Measurements from ENCODE around the gene MAPK10. TPM values are rescaled to one million over a fixed set of nuclear protein-coding genes. Genes with fewer than 3 reads are reported as not detected.

MAPK10 gene
- total and polyA plus RNA-seq, 2 of the 8 experiments (the other 6 are each of a cell fraction or from before 2014, with no cell fraction given): 2.5 to 3.1 TPM

DNA sequence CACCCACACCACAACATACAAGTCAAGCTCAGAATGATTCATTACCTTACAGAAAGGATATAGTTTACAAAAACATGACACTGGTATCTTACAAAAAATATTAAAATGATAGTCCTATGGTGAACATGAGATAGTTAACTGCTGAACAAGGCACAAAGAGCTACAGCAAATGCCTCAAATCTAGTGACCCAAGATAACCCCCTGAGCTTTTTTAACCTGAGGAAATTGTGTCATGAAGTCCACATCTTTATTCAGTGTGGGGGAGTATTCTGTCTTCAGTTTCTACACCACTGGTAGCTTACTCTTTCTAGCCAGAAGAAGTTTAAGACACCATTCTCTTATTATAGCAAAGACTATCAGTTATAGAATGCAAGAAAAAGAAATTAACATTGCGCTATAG lies 218.7 kb downstream of the MAPK10 start:
- no peak overlapping the region for H3K27ac ChIP-seq (ENCODE audit: low read depth, low read length)
- FAIRE-seq: no peak
- 100% methylated on average over 1 of the region's 1 CpG; no CpG with 5 or more reads in 1 of the 2 experiments for WGBS, 2 experiments (ENCODE audit: extremely low coverage in 1 of 2, insufficient coverage in 1 of 2, insufficient read length in 1 of 2, insufficient replicate concordance in 2 of 2, low coverage in 1 of 2, low lambda C conversion rate in 2 of 2, missing lambda C conversion rate in 1 of 2)
- no peak overlapping the region for H2BK120ac ChIP-seq (replicated peaks; ENCODE audit: low read depth, low read length)
- ChIA-PET POLR2A (ENCODE audit: partially characterized antibody) (no interaction called here), CTCF (ENCODE audit: partially characterized antibody) (no interaction called here)
- H3K4me3 ChIP-seq (ENCODE audit: extremely low read depth in 1 of 4, insufficient read depth in 2 of 4, low read depth in 3 of 4, low read length in 4 of 4): no peak overlapping the region
- H2BK5ac ChIP-seq (ENCODE audit: low read depth, low read length): no peak overlapping the region
- no peaks in the 10 kb centered on the region for H3K79me2 ChIP-seq (ENCODE audit: control insufficient read depth in 1 of 2, insufficient read depth in 2 of 2, low read length in 2 of 2)
- no peak overlapping the region for H2BK15ac ChIP-seq (ENCODE audit: low read length)
- no peak overlapping the region for H3K23ac ChIP-seq (ENCODE audit: insufficient read length)
- no peak overlapping the region for H2BK20ac ChIP-seq (ENCODE audit: low read length)
- no peaks in the 10 kb centered on the region for H3K36me3 ChIP-seq (ENCODE audit: control insufficient read depth in 2 of 4, insufficient read depth in 4 of 4, low read length in 3 of 4)
- no peaks in the 10 kb centered on the region for H3K4me1 ChIP-seq (replicated peaks in 1 of 4; ENCODE audit: control insufficient read depth in 3 of 4, insufficient read depth in 4 of 4, low read length in 3 of 4)
- H2BK12ac ChIP-seq (ENCODE audit: low read depth, low read length): no peak overlapping the region
- H3K9me3 ChIP-seq (ENCODE audit: insufficient read depth in 2 of 2, low read depth in 1 of 2, low read length in 1 of 2): no peaks in the 10 kb centered on the region
- no peak overlapping the region for H3K14ac ChIP-seq (ENCODE audit: insufficient read length)
- H4K8ac ChIP-seq (ENCODE audit: extremely low read depth, insufficient read depth, low read length): no peak overlapping the region
- H4K91ac ChIP-seq (replicated peaks; ENCODE audit: insufficient read length, low read length): no peak overlapping the region
- H4K5ac ChIP-seq (ENCODE audit: insufficient read length, low read depth, low read length): no peak overlapping the region
- H3K79me1 ChIP-seq (ENCODE audit: low read depth, low read length): no peaks in the 10 kb centered on the region
- H3K9ac ChIP-seq (replicated peaks in 1 of 4; ENCODE audit: extremely low read depth in 1 of 4, low read depth in 3 of 4, low read length in 3 of 4): no peak overlapping the region
- no peak overlapping the region for H3K18ac ChIP-seq (ENCODE audit: extremely low read depth, low read length)
- no peaks in the 10 kb centered on the region for H4K20me1 ChIP-seq (replicated peaks in 1 of 2; ENCODE audit: control insufficient read depth in 1 of 2, insufficient read depth in 2 of 2, low read length in 2 of 2)
- no peak overlapping the region for H2AFZ ChIP-seq (ENCODE audit: low read length)
- no peak overlapping the region for H3K56ac ChIP-seq (replicated peaks; ENCODE audit: insufficient read length, low read depth, low read length)
- H2AK5ac ChIP-seq (ENCODE audit: low read depth, low read length): no peak overlapping the region
- H3K4me2 ChIP-seq (ENCODE audit: insufficient read depth in 1 of 2, low read depth in 2 of 2, low read length in 2 of 2): no peak overlapping the region
- H3K4ac ChIP-seq (replicated peaks; ENCODE audit: insufficient read length, low read depth, low read length): no peak overlapping the region
- no peaks in the 10 kb centered on the region for H3K23me2 ChIP-seq (ENCODE audit: low read depth, low read length)
- no peak for DNase-seq (ENCODE audit: low read depth in 1 of 2, low spot score in 2 of 2)
- no peaks in the 10 kb centered on the region for H3K27me3 ChIP-seq (replicated peaks in 1 of 4; ENCODE audit: control insufficient read depth in 3 of 4, extremely low read depth in 1 of 4, insufficient read depth in 3 of 4, low read length in 3 of 4)
- TF ChIP-seq EP300 (IDR thresholded peaks at IDR 0.05; ENCODE audit: borderline replicate concordance in 1 of 2, low read depth in 2 of 2, low read length in 2 of 2) (no peak), SUZ12 (IDR thresholded peaks at IDR 0.05; ENCODE audit: low read length) (no peak), KDM1A (IDR thresholded peaks at IDR 0.05; ENCODE audit: borderline replicate concordance, low read length) (no peak), GTF2F1 (IDR thresholded peaks at IDR 0.05; ENCODE audit: borderline replicate concordance, low read depth, low read length) (no peak), SP1 (IDR thresholded peaks at IDR 0.05; ENCODE audit: low read depth, low read length) (no peak), SP4 (IDR thresholded peaks at IDR 0.05; ENCODE audit: low read length) (no peak), CREB1 (IDR thresholded peaks at IDR 0.05) (no peak), SIRT6 (IDR thresholded peaks at IDR 0.05; ENCODE audit: low read length) (no peak), HDAC6 (IDR thresholded peaks at IDR 0.05; ENCODE audit: low read depth, low read length) (no peak), TBP (IDR thresholded peaks at IDR 0.05; ENCODE audit: low read depth, low read length) (no peak), TAF1 (IDR thresholded peaks at IDR 0.05; ENCODE audit: low read depth, low read length) (no peak), POLR2AphosphoS5 (IDR thresholded peaks at IDR 0.05; ENCODE audit: low read depth, low read length) (no peak), CHD2 (IDR thresholded peaks at IDR 0.05; ENCODE audit: low read length) (no peak), CBX8 (IDR thresholded peaks at IDR 0.05; ENCODE audit: borderline replicate concordance, low read depth, low read length) (no peak)
